GM13976 (cell line): Measurements from ENCODE around the gene BEX2.

Source experiments
- DNase-seq: peaks from one replicate; pipeline ENCODE4 v3.0.0; 2012; ENCODE audit warnings: low spot score
- CTCF ChIP-seq: IDR thresholded peaks from 2 replicates; pipeline ENCODE4 v1.5.1; 2012; ENCODE audit warnings: borderline replicate concordance, mild to moderate bottlenecking; ENCODE audit not compliant: insufficient read depth; ENCODE audit errors: extremely low read depth, missing control alignments, control extremely low read depth
- in situ Hi-C: fragments of 300-500 bp; cut with MboI; formaldehyde crosslinking; loops from one replicate; pipeline ENCODE4 v1.12.0; 2022; ENCODE audit warnings: low sequenced_read_pairs, mixed read lengths, inconsistent platforms; ENCODE audit not compliant: unreplicated experiment

The BEX2 gene

GRCh38 chrX:103344606-103345005 lies 33.8 kb upstream of the BEX2 start:
- in situ Hi-C loops, result no loop called here
- TF ChIP-seq CTCF, result no peak

GRCh38 chrX:103343105-103343504 lies 32.3 kb upstream of the BEX2 start:
- peak; percentile 29 for DNase-seq
- in situ Hi-C loops, result no loop called here
- peak; percentile 46 for TF ChIP-seq CTCF

More at GRCh38 chrX:103344606-103345005, 33.8 kb upstream of the BEX2 start:
- DNase-seq, result no peak

- no peak for DNase-seq
- in situ Hi-C loops, result no loop called here
- no peak for TF ChIP-seq CTCF
Measured at GRCh38 chrX:103338663-103339062, 27.9 kb upstream of the BEX2 start.

- no peak for DNase-seq
- TF ChIP-seq CTCF, result no peak
- in situ Hi-C loops, result no loop called here
Measured at GRCh38 chrX:103330681-103331288, 20.0 kb upstream of the BEX2 start.

GRCh38 chrX:103329991-103330390 lies 19.2 kb upstream of the BEX2 start, which contains the start of gene TCEAL7:
TCEAL7 (plus strand) TSS chrX:103330239; CDS start chrX:103331404, 1,165 bp downstream.
- DNase-seq, result no peak
- in situ Hi-C loops, result no loop called here
- TF ChIP-seq CTCF, result no peak

GRCh38 chrX:103311399-103311780 lies 600 bp upstream of the BEX2 start:
- in situ Hi-C loops, result no loop called here
- no peak for DNase-seq
- TF ChIP-seq CTCF, result no peak
